RPMI7951 (cell line): Measurements from ENCODE around the gene PPP1R7. TPM values are rescaled to one million over a fixed set of nuclear protein-coding genes. Genes with fewer than 3 reads are reported as not detected.

Experiments
- DNase-seq: peaks from one replicate; pipeline ENCODE4 v3.0.0-alpha.2; 2012; ENCODE audit warnings: low read depth
- total RNA-seq: library from RNA; depleted of rRNA; stranded (reverse); fragments of >200 nt; shearing (Covaris generic); gene quantifications from 2 replicates; pipeline ENCODE4 v1.2.3, GENCODE V29; 2014

PPP1R7 gene
- total RNA-seq, 1 experiment from 2014 or later = 101 TPM

DNA sequence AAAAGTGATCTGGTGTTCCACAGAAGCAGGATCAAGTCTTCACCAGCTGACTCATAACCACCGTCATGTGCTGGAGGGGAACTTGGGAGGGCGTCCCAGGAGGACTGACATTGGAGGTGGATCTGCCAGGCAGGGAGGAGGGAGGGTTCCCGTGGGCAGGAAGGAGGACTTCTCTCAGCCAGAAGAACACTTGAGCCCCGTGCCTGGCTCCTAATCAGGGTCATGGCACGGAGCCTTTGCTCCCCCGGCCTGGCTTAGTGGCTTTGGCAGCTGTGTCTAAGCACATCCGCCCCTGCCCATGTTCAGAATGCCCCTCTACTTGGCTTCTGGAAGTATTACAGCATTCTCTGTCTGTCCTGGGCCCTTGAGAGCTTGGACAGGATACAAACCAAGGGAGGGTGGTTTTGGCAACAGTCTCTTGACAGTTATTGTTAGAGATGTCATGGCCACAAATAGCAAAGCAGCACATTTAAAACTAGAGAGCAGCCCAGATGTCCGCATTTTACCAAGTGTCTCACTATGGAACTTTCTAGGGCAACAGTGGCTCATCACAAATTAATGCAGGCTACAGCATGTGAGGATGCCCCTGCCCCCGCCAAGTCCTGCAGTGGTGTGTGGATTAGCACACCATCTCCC, 11.5 kb downstream of the PPP1R7 start:
- peak; percentile 93 for DNase-seq

DNA sequence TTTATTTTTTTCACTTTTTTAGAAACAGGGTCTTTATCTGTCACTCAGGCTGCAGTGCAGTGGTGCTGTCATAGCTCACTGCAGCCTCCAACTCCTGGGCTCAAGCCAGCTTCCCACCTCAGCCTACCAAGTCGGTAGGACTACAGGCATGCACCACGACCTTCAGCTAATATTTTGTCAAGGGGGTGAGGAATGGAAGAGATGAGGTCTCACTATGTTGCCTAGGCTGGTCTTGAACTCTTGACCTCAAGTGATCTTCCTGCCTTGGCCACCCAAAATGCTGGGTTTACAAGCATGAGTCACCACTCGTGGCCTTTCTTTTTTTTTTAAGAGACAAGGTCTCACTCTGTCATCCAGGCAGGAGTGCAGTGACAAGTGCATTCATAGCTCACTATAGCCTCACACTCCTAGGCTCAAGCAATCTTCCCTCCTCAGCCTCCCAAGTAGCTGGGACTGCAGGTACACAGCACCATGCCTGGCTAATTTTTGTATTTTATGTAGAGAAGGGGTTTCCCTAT, 13.4 kb downstream of the PPP1R7 start:
- DNase-seq = peak; percentile 29

DNA sequence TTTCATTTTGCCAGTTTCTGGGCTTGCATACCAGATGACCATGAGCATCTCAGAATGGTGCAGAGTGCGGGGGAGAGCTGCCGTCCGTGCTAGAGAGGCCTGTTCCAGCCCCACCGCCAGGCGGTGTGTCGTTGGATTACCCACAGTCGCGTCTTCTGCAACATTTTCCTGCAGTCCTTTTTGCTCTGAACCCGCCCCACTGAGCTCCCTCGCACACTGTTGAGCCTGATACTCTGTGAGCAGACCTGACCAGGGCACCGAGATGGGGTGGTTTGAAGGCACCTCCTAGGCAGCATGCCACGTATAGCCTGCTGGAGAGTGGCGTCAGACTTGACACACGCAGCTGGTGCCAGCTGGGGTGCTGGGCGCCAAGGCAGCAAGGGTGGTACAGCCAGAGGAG, 18.1 kb downstream of the PPP1R7 start:
- no peak for DNase-seq

DNA sequence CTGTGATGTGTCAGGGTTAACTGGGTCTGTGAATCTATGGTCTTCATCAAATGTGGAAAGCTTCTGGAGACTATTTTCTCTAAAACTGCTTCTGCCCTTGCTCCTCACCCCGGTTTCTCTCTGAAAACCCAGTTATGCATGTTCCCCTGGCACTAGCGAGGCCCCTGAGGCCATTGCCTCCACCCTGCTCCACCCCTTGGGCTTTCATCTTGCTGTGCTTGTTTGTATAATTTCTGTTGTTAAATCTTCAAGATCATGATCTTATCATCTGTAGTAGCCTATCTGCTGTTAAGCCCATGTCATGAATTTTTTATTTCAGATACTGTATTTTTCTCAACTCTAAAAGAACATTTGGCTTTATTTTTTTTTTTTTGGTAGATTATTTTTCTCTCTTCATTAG, 23.3 kb downstream of the PPP1R7 start:
- no peak for DNase-seq

DNA sequence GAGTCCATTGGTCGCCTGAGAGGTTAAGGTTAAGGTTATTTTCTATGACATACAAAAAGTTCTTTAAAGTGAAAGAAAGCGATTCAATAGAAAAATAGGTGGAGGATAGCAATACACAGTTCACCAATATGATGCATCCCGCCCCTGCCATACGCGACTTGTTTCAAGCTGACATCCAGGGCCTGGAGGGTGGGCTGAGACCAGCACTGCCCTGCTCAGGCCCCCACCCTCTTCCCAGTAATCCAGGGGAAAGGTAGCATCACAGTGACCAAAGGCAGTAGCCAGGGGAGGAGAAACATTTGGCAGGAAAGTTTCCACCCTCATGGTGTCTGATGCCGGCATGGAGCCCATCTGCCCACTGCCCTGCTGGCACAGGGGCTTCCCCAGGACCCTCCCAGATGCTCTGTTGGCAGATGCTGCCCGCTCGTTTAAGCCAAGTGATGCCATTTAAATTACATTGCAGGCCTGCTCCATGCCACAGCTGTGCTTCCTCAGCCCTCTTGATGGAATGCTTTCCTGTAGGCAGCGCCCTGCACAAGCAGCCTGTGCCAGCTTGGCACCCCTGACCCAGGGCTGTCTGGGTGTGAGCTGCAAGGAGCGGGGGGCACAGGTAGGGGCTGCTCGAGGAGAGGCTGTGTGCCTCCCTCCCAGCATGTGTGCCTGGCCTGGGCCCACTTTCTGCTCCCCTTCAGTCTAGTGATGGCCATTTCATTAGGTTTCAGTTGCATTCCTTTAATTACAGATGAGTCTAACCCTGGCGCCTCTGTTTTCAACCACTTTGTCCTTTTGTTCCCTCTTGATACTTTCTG, 27.5 kb downstream of the PPP1R7 start:
- no peak for DNase-seq

DNA sequence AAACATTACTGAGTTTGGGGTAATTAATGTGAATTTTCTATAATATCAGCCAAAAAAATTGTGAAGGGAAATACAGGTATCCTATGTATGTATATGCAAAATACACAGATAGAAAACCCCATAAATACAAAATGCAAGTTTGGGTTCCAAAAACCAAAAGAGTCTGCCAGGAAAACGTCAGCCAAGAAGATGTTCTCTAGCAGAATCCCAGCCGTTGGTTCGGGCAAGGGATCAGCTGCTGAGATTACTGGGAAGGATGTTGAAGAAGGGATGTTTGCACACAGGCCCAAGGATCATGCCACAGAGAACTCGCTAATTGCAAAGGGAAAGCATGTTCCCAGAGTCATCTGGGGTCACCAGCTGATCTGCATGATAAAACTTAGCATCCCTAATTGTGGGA, 28.7 kb downstream of the PPP1R7 start:
- DNase-seq = no peak

DNA sequence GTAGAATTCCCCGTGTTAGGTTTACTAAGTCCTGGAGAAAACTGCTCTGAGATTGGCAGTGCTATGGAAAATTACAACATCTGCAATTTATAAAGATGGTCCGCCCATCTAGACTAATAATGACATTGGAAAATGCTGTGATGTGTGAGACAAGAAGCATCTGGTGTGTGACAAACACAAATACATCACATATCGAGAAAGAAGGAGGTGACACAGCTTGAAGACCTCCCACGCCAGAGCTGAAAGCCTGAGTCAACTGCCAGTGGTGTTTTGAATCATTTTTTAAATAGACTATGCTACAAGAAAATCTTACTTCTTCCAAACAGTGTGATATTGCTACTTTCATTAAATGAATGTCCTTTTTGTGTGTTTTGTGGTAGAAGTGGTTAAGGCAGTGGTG, 29.6 kb downstream of the PPP1R7 start:
- peak; percentile 9 for DNase-seq

DNA sequence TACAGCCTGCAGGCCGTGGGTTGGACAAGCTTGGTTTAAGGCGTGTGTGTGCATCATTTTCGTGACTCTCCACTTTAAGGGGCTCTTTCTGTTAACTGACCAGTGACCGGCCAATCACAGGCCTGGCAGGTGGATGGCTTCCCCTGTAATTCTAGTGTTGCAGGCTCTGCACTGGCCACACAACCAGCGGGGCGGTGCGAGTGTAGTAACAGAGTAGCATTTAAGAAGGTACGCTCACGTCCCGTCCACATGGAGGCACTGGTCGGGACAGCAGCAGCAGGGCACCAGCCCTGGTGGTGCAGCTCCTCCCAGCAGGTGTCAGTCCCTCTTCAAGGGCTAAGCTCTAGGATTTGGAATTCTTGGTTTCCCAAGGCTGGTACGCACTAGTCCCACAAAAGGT, 30.2 kb downstream of the PPP1R7 start:
- DNase-seq = no peak

DNA sequence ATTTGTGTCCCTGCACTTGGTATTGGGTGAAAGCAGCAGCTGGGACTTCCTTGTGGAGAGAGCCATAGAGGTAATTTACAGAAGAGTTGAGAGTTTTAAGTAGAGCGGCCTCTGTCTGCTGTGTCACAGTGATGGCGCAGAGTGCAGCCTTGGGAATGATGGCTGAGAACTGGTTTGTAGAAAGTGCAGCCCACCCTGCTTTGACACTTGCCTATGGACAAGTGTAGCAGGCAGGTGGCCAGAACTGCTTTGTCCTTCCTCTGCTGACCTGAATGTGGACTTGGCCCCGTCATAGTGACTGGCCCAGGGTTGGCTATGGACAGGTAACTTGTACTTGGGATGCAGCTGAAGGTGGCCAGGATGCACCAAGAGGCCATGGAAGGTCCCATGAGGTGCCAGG, 31.9 kb downstream of the PPP1R7 start:
- no peak for DNase-seq

DNA sequence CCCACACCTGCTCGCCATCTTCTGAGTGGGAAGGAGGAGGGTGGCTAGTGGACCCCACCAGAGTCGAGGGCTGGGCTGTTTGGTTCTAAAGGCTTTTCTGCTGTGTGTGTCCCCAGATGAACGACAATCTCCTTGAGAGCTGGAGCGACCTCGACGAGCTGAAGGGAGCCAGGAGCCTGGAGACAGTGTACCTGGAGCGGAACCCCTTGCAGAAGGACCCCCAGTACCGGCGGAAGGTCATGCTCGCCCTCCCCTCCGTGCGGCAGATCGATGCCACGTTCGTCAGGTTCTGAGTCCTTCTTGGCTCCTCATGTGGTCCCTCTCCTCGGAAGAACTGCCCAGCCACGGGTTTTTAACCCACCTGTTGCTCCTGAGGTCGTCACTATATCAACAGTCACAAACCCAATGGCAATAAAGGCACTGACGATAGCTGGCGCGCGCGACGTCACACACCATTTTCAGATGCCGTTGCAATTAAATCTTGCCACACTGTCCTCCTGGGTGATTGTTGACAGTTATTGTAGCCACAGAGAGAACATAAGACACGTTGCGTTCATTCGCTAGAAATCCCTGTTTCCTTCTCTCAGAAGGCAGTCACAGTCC, 32.4 kb downstream of the PPP1R7 start:
- DNase-seq = no peak

DNA sequence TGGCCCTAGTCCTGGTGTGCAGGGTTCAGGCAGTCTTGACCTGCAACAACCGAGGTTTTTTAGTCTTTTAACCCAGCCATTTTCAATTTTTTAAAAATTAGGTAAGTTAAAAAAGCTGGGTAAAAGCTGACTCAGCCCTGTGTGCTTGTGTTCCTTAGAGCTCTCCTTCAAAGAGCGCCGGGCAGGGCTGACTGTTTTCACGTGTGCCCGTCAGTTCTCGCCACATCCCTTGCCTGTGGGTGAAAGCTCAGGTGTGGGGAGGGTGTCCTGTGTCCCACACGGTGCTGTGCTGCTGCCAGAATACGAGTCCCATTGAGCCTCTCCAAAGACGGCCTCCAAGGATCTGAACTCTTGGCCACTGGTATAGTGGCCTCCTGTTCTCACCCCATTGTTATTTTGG, 33.0 kb downstream of the PPP1R7 start:
- DNase-seq = no peak

DNA sequence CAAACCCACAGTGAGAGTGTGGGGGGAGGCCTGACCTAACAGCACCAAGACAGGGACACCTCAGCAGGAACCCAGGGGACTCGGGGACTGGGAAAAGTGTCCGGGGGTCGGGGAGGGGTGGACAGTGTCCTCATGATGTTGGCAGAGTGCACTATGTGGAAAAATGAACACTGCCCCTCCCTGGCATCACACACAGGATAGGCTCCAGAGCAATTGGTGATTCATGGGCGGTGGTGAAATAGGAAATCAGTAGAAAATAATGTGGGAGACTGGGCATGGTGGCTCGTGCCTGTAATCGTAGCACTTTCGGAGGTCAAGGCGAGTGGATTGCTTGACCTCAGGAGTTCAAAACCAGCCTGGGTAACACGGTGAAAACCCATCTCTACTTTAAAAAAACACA, 34.6 kb downstream of the PPP1R7 start:
- DNase-seq = no peak

DNA sequence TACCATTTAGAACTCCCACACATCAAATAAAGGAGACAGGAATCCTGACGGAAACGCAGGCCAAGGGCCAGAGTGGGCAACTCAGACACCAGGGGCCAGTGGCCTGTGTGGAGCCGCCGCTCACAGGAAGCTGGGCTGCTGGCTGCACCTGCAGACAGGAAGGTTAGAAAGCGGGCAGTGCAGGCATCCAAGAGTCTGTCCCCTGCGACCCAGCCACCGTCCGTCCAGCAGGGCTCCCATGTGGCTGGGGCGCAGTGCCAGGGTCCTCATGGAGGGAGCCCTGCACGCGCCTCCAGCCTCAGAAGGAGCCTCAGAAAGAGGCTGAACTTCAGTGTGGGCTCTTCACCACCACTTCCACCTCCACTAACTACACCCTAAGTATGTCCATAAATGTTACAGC, 35.7 kb downstream of the PPP1R7 start:
- DNase-seq = no peak

DNA sequence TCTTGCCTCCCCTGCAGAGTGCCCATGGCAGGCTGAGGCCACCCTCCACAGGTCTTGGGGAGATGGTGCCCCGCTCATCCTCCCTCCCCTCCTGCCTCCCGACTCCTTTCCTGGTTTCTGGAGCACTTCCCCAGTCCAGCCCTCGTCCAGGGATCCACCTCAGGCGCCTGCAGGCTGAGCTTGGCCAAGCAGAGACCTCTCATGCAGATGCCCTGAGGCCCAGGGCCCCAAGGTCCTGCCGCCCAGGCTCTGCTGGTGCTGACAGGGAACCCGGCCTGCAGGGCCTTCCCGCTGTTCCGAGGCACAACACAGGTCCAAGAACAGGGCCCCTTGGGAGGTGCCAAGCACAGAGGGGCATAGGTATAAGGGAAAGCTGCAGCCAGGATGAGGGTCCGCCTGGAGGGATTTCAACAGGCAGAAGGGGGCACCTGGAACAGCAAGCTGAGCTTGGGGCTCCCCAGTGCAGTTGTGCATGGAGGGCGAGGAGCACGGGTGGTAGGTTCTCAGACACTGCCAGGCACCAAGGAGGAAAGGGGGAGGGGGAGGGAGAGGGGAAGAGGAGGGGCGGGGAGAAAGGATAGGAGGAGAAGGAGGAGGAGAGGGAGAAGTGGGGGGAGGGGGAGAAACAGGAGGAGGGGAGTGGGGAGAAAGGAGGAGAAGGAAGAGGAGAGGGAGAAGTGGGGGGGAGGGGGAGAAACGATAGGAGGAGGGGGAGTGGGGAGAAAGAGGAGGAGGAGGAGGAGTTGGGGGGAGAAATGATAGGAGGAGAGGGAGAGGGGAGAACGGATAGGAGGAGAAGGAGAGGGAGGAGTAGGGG, 37.0 kb downstream of the PPP1R7 start:
- DNase-seq = no peak

DNA sequence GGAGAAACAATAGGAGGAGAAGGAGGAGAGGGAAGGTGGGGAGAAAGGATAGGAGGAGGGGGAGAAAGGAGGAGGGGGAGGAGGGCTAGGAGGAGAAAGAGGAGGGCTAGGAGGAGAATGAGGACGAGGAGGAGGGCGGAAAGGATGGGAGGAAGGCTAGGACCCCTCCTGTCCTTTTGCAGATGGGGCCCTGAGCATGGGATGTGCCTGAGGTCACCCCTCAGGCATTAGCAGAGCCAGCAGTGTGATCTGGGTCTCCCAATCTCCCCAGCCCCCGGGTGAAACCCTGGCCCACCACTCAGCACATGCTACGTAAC, 37.6 kb downstream of the PPP1R7 start:
- DNase-seq = no peak

DNA sequence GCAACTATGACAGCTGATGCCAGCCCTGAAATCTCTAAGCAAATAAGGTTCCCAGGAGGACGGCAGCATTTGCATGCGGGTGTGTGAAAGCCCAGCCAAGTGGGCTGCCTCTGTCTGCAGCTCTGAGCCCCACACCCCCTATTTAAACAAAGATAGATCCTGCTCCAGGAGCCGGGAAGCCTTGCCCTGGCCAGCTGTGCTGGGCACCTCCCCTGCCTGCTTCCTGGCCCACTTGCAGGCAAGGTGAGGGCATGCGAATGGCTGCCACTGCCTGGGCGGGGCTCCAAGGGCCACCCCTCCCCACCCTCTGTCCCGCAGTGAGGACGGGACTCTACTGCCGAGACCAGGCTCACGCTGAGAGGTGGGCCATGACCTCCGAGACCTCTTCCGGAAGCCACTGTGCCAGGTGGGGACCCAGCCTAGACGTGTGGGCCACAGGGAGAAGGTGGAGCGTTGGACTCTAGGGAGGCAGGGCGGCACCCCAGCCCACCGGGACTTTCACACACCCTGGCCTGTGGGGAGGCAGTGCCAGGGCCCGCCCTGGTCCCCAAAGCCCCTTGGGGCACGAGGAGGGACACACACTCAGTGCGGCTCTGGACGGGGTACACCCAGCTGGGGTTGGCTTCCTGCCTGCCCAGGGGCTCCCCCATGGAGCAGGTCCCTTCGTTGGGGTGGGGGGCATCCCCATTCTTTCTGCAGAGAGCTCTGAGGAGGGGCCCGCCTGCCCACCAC, 38.3 kb downstream of the PPP1R7 start, which contains the start of gene ANO7:
TSS of gene ANO7 (plus strand) at position 317 of the 732 bp plus-strand sequence. CDS start 1,387 bp downstream, outside the sequence.
- no peak for DNase-seq

DNA sequence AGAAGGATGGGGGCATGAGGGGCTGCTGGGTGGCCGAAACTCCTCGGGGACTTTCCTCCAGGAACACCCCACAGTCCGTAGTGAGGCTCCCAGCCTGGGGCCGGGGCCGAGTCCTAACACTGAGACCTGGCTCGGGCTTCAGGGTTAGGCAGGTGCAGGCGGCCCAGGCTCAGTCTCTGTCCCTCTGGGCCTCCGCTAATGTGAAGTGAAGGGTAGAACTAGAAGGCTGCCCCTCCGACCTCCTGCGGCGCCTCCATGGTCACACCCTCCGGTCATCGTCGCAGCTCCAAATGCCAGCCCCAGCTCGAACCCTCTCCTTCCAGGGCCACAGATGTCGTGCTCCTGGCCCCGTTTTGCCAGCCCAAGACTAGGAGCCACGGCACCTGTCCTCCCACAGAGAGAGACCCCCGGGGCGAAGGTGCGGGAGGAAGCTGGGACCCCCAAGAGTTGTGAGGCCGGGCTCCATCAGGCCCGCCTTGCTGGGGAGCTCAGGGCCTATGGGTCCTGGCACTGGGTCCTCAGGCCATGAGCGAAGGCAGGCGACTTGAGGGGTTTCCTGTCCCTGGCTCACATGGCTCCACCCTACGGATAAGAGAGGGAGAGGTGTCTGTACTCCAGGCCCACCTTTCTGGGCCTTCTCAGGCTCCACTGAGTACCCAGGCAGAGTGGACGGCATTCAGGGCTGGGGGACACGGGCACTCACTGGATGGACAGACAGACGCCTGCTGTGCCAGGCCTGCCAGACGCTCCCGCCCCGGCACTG, 39.0 kb downstream of the PPP1R7 start:
- DNase-seq = no peak

DNA sequence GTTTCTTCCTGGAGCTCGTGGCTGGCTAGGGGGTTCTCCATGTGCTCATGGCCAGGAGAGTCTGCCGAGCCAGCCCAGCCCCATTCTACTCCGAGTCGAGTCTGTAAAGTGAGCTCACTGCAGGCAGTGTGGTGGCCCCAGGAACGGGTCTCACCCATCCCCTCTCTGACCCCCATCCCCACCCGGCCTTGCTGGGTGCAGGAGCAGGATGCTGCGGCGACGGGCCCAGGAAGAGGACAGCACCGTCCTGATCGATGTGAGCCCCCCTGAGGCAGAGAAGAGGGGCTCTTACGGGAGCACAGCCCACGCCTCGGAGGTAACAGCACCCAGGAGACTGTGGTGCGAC, 39.6 kb downstream of the PPP1R7 start:
- no peak for DNase-seq

DNA sequence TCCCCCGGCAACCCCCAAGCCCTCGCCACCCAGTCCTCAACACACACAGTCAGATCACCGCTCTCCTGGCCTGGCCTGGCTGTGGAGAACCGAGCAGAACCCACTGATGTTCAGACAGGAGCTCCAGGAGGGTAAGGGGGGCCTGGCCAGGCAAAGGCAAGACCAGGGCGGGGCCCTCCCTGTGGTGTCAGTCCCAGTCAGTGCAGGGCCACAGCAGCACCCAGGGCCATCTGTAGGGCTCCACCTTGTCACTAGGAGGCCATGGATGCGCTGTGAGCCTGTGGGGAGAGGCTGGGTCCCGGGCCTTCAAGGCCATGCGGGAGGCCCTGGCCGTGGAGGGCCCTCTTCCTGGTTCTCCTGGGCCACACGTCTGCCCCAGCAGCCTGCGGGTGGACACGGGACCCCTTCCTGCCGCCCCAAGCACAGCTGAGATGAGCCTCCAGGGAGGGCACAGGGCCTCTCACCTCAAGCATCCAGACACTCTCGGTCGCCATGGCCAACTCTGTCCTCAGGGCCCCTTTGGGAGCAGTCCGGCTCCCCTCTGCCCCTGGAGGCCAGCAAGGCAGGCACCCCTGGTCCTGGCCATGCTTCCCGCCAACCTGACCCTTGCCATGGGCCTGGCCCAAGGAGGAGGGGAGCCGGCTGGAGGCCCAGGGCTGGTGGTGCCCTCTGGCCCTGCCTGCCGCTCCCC, 40.2 kb downstream of the PPP1R7 start:
- no peak for DNase-seq

DNA sequence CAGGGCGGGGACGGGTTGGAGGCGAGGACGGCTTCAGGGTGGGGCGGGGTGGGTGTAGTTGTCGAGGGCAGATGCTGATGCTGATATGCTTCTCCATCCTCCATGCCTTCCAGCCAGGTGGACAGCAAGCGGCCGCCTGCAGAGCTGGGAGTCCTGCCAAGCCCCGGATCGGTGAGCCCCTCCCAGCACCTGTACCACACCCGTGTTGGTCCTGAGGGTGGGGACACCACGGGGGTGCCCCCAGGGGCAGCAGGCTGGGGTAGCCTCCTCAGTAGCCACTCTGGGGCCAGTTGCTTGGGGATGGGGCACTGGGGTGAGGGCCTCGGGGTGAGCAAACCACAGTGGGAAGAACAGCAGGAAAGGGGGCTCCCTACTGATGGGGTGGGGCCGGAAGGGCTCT, 40.8 kb downstream of the PPP1R7 start:
- DNase-seq = no peak
